ENCODE measurements around the gene CD180. TPM values are rescaled to one million over a fixed set of nuclear protein-coding genes. Genes with fewer than 3 reads are reported as not detected.

CD180 gene
- total RNA-seq, 1 experiment from 2014 or later = not detected

DNA sequence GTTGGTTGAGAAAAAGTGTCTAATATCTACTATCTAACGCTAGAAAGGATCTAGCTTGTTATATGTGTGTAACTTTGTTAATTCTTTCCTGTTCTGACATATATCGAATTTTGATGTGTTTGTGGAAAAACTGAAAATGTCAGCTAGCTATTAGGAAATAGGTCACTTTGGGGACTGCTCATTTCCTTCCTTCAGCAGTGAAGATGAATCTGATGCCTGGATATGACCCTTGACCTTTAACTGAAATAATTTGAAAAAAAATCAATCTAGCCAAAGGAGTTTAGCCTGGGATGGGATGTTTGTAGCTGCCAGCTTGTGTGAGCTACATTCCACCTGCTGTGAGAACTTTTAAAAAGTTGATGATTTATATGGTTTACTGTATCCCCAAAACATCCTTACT, 66.8 kb downstream of the CD180 start:
- no peak for DNase-seq
- no peaks in the 10 kb centered on the region for H3K36me3 ChIP-seq
- H3K27me3 ChIP-seq = no peaks in the 10 kb centered on the region
- no peak overlapping the region for H3K4me3 ChIP-seq
- H3K9me3 ChIP-seq = no peaks in the 10 kb centered on the region

Data from MG63 (cell line).